ENCODE results near the gene MED26.

- no peak for TF ChIP-seq CTCF (IDR thresholded peaks at IDR 0.05)
- no peak for TF ChIP-seq POLR2A (IDR thresholded peaks at IDR 0.05)
These were observed 3.8 kb downstream of the MED26 start for GRCh38 chr19:16624236-16624635.

All from heart left ventricle (tissue), 13 donors.